Epithelial cell of esophagus (primary cell): Measurements from ENCODE around the gene ZMIZ1.

ENCODE experiments used
- DNase-seq: peaks from one replicate; pipeline ENCODE4 v3.0.0; 2010; ENCODE audit warnings: low read depth
- H3K4me3 ChIP-seq: 2 replicates; pipeline ENCODE4 v1.5.1; 2011; ENCODE audit warnings: mild to moderate bottlenecking, low read length, control low read depth
- TF ChIP-seq, protein P1 (sequence below): IDR thresholded peaks from 2 replicates; pipeline ENCODE4 v1.5.1; 2011; ENCODE audit warnings: low read depth, mild to moderate bottlenecking, low read length, control low read depth, inconsistent platforms; ENCODE audit not compliant: insufficient read depth; ENCODE audit errors: missing control alignments

Gene ZMIZ1

DNA sequence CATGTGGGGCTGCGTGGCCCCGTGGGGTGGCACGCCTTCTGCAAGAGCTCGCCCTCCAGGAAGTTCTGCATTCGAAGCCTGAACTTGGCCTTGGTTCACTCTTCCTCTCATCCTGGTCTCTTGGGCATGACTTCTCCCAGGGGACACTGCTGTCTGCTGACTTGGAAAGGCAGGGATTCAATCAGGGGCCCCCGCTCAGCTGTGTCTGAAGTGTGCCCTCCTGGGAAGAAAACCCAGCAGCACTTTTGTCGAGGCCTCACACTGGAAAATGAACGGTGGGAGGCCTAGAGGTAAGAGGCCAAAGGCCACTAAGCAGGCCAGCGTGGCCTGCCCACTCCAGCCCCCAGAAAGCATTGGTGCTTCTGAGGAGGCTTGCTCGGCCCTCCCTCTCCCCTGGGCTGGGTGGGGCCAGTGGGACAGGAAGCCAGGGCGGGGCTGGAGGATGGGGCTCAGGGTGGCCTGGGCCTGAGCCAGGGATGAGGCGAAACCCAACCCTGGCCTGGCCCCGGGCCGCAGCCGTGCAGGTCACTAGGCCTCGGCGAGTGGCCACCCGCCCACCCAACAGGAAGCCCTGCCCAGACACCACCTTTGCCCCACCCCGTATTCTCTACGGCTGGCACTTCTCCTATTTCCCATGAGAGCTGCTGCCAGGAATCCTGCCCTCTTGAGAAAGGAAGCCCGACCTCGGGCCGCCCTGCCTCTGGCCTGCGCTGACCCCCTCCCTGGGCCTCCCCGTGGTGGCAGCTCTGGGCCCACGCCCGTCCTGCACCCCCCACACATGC is 81.1 kb downstream of the ZMIZ1 start:
- DNase-seq = peak; percentile 53
- TF ChIP-seq, protein P1, sequence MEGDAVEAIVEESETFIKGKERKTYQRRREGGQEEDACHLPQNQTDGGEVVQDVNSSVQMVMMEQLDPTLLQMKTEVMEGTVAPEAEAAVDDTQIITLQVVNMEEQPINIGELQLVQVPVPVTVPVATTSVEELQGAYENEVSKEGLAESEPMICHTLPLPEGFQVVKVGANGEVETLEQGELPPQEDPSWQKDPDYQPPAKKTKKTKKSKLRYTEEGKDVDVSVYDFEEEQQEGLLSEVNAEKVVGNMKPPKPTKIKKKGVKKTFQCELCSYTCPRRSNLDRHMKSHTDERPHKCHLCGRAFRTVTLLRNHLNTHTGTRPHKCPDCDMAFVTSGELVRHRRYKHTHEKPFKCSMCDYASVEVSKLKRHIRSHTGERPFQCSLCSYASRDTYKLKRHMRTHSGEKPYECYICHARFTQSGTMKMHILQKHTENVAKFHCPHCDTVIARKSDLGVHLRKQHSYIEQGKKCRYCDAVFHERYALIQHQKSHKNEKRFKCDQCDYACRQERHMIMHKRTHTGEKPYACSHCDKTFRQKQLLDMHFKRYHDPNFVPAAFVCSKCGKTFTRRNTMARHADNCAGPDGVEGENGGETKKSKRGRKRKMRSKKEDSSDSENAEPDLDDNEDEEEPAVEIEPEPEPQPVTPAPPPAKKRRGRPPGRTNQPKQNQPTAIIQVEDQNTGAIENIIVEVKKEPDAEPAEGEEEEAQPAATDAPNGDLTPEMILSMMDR = no peak
- no peak overlapping the region for H3K4me3 ChIP-seq

DNA sequence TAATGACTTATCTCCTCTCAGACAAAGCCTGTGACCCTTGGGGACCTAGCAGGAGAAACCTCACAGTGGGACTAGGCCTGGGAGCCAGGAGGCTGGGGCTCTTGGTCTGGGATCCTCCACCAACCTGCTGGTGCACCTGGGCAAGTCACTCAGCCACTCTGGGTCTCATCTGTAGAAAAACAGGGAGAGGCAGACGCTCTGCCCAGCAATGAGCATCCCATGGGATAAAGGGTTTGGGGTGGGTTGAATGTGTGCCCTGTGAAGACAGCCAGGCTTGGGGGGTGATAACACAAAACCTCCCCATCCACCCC is 81.6 kb downstream of the ZMIZ1 start:
- H3K4me3 ChIP-seq = no peak overlapping the region
- TF ChIP-seq, protein P1 = no peak
- no peak for DNase-seq

DNA sequence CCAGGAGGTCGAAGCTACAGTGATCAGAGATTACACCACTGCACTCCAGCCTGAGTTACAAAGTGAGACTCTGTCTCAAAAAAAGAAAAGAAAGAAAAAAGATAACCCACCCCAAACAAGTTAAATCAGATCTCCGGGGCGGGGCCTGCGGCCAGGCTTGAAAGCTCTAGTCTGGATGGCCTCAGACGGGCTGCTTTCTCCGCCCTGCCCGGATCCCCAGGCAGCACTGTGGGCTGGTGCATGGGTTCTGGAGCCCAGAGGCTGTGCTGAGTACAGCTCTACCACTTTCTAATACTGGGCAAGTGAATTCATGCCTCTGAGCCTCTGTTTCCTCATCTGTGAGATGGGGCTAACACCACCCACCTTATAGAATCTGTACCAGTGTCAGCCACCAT is 83.7 kb downstream of the ZMIZ1 start:
- no peak overlapping the region for H3K4me3 ChIP-seq
- peak; percentile 52 for DNase-seq
- TF ChIP-seq, protein P1 = no peak

DNA sequence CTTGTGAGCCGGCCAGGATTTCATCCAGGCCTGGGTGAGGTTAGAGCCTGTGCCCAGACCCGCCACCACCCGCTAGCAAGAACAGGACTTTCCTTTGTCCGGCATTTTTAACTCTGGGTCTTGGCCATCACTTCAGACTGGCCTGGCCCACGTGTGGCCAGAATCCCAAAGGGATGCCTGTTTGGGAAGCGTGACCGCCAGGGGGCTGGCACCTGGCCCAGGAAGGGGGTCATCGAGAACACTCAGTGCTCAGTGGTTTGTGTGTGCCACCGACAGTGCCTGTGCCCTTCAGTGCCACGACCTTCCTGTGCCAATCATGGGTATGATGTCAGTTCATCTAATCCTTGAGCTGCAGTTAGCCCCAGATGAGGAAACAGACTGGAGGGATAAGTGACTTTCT is 85.0 kb downstream of the ZMIZ1 start:
- TF ChIP-seq, protein P1 = no peak

DNA sequence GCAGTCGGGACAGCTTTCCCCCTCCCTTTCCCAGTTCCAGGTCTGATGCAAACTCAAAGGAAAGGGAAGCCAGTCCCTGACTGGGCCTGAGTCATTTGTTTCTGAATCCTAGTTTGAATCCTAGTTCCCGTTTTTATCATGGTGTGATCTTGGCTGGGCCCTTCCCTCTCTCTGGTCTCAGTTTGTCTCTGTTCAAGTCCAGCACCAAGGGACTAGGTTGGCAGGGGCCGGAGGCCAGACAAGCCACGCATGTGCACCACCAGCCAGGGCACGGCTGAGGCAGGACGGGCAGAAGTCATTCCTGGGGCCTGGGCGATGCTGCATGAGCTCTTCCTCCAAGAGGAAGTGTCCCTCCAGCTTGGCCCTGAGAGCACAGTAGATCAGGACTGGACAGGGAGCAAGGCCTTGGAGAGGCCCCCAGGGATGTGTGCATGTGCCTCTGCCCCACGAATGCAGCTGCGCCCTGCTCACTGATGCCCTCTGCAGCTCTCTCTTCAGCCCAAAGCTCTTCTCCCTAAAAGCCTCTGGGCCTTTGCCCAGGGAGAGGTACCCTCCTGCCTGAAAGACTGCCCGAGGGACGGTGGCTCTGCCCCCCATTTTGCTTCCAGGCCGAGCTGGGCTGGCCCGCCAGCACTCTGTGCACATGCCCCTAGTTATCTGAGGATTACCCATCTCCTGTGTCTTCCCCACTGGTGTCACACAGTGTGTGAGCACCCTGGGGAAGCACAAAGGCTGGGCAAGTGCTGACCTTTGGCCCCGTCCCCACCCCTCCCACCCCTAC is 86.7 kb downstream of the ZMIZ1 start:
- peak; percentile 59 for DNase-seq
- TF ChIP-seq, protein P1 = no peak
- no peak overlapping the region for H3K4me3 ChIP-seq

More for the DNA sequence above, 85.0 kb downstream of the ZMIZ1 start:
- DNase-seq = no peak
- H3K4me3 ChIP-seq = no peak overlapping the region

DNA sequence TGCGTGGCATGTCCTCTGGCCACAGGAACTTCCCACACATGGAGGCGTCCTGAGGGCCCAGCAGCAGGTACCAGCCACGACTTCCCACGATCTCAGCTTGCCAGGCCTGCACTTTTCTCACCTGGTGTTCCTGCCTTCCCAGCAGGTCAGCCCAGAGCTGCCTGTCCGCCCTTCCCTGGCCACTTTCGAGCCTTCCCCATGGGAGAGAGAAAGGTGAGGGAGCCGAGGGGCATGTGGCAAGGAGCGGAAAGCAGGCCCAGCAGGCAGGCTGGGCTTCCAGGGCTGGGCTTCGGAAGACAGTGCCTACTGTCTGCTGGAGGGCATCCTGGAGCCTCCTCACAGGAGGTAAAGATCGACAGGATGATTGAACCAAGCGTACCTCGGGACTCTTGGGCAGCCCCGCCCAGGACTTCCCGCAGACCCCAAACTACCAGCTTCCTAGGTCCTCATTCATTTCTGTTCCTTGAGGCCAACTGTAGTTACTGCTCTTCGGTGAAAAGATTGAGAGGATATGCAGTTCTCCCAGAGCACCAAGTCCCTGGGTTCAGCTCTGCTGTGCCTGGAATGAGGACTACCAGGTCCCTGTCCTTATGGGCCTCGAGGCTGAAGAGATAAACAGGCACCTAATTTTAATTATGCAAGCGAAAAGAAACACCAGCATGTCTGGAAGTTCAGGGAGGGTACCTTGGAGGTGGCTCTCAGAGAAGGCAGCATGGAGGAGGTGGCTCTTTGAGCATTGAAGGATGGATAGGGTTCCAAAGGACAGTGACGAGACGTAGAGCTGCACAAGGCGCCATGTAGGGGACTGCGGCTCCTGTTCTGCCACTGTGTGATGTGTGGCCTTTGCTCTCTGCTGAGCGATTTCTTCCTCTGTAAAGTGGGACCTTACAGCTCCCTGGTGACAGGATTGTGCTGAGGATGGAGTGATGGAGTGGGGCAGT is 87.8 kb downstream of the ZMIZ1 start:
- TF ChIP-seq, protein P1 = no peak
- DNase-seq = no peak

More for the DNA sequence above, 87.8 kb downstream of the ZMIZ1 start:
- no peak overlapping the region for H3K4me3 ChIP-seq
